K562 (cell line): ENCODE results near the gene CACTIN. TPM values are rescaled to one million over a fixed set of nuclear protein-coding genes. Genes with fewer than 3 reads are reported as not detected.

ENCODE experiments used
- BCOR ChIP-seq: fragments of 450-650 bp; IDR thresholded peaks from 2 replicates; pipeline ENCODE4 v1.6.1; 2016
- CC2D1A ChIP-seq: fragments of 450-650 bp; IDR thresholded peaks from 2 replicates; pipeline ENCODE4 v1.6.1; 2017; ENCODE audit warnings: mild to moderate bottlenecking
- FOSL1 ChIP-seq: fragments of 200-800 bp; sonication (Bioruptor generic); conservative IDR thresholded peaks from 2 replicates; pipeline ENCODE4 v1.6.1; 2016; ENCODE audit warnings: missing genetic modification characterization, missing compliant biosample characterization
- HIVEP1 ChIP-seq: fragments of 250-450 bp; sonication (Bioruptor Pico); IDR thresholded peaks from 2 replicates; pipeline ENCODE4 v1.4.0; 2020; ENCODE audit warnings: mild to moderate bottlenecking
- HLTF ChIP-seq: fragments of 450-650 bp; IDR thresholded peaks from 2 replicates; pipeline ENCODE4 v1.6.1; 2016
- HMGN3 ChIP-seq: IDR thresholded peaks from 2 replicates; pipeline ENCODE4 v1.6.1; 2011; ENCODE audit warnings: borderline replicate concordance, low read depth, mild to moderate bottlenecking, mixed read lengths, low read length; ENCODE audit not compliant: insufficient read length; ENCODE audit errors: extremely low read depth
- ILF3 ChIP-seq: fragments of 450-650 bp; IDR thresholded peaks from 2 replicates; pipeline ENCODE4 v1.6.1; 2018; ENCODE audit warnings: antibody characterized with exemption, mild to moderate bottlenecking, moderate library complexity, borderline replicate concordance
- JUNB ChIP-seq: fragments of 450-650 bp; formaldehyde crosslinking; conservative IDR thresholded peaks from 2 replicates; pipeline ENCODE4 v1.4.0; 2020; ENCODE audit warnings: mild to moderate bottlenecking
- KAT8 ChIP-seq: fragments of 450-650 bp; IDR thresholded peaks from 2 replicates; pipeline ENCODE4 v1.6.1; 2016; ENCODE audit warnings: low read depth, mild to moderate bottlenecking
- L3MBTL2 ChIP-seq: fragments of 450-650 bp; IDR thresholded peaks from 2 replicates; pipeline ENCODE4 v1.6.1; 2016; ENCODE audit warnings: mild to moderate bottlenecking, moderate library complexity
- NBN ChIP-seq: fragments of 450-650 bp; IDR thresholded peaks from 2 replicates; pipeline ENCODE4 v1.6.1; 2016; ENCODE audit warnings: low read depth, mild to moderate bottlenecking
- NEUROD1 ChIP-seq: fragments of 150-350 bp; IDR thresholded peaks from 2 replicates; pipeline ENCODE4 v1.6.1; 2014; ENCODE audit warnings: borderline replicate concordance, low read length, low read depth; ENCODE audit not compliant: partially characterized antibody
- POLR2A ChIP-seq: fragments of 450-650 bp; conservative IDR thresholded peaks from 2 replicates; pipeline ENCODE4 v1.6.1; 2016
- POLR2AphosphoS2 ChIP-seq: IDR thresholded peaks from 2 replicates; pipeline ENCODE4 v1.6.1; 2012; ENCODE audit warnings: low read length, improper control_type of control experiment
- RBM17 ChIP-seq: fragments of 200-400 bp; formaldehyde crosslinking; IDR thresholded peaks from 2 replicates; pipeline ENCODE4 v1.6.1; 2017; ENCODE audit warnings: low read depth, mild to moderate bottlenecking, low read length, borderline replicate concordance
- RBM25 ChIP-seq: fragments of 200-400 bp; formaldehyde crosslinking; IDR thresholded peaks from 2 replicates; pipeline ENCODE4 v1.6.1; 2018; ENCODE audit warnings: low read length, low read depth, moderate library complexity; ENCODE audit not compliant: severe bottlenecking
- RHOXF2B ChIP-seq: fragments of 250-450 bp; sonication (Bioruptor Pico); conservative IDR thresholded peaks from 2 replicates; pipeline ENCODE4 v1.5.1; 2021
- SMARCE1 ChIP-seq: fragments of 450-650 bp; IDR thresholded peaks from 2 replicates; pipeline ENCODE4 v1.7.1; 2016; ENCODE audit warnings: mild to moderate bottlenecking
- SPI1 ChIP-seq: IDR thresholded peaks from 2 replicates; pipeline ENCODE4 v1.6.1; 2011; ENCODE audit warnings: low read depth, low read length, control low read depth, borderline replicate concordance
- TAL1 ChIP-seq: fragments of 450-650 bp; IDR thresholded peaks from 2 replicates; pipeline ENCODE4 v1.6.1; 2016; ENCODE audit warnings: mild to moderate bottlenecking
- ZBTB7A ChIP-seq: IDR thresholded peaks from 2 replicates; pipeline ENCODE4 v1.6.1; 2011; ENCODE audit warnings: low read depth, mild to moderate bottlenecking, low read length, moderate library complexity, borderline replicate concordance; ENCODE audit not compliant: control insufficient read depth
- ZC3H8 ChIP-seq: fragments of 450-650 bp; IDR thresholded peaks from 2 replicates; pipeline ENCODE4 v1.6.1; 2017
- ZNF584 ChIP-seq: fragments of 200-800 bp; sonication (Bioruptor generic); IDR thresholded peaks from 2 replicates; pipeline ENCODE4 v1.6.1; 2016; ENCODE audit warnings: low read depth, mild to moderate bottlenecking, missing genetic modification characterization, missing compliant biosample characterization
- ZSCAN32 ChIP-seq: fragments of 450-650 bp; formaldehyde crosslinking; IDR thresholded peaks from 2 replicates; pipeline ENCODE4 v1.4.0; 2020; ENCODE audit warnings: mild to moderate bottlenecking, moderate library complexity
- polyA plus RNA-seq, 8 experiments: library from polyadenylated mRNA; depleted of rRNA in 4 of 8; stranded (reverse) in 5 of 8; unstranded in 3 of 8; fragments of >200 nt; fragmentation: Nextera tagmentation in 2 of 8; fragmentation: Illumina TruSeq in 1 of 8; extraction: Ambion mirVana in 2 of 8; extraction: Trizol in 1 of 8; gene quantifications; 2 replicates each; pipeline versions ENCODE4 v1.2.1 to v1.2.3, GENCODE V29; 2011 to 2014; ENCODE audit warnings: inconsistent platforms in 1 of 8, missing spikeins in 1 of 8
- total RNA-seq, 7 experiments: library from RNA; depleted of rRNA in 6 of 7; stranded (reverse); fragments of >200 nt in 6 of 7; fragmentation: Illumina TruSeq in 2 of 7; extraction: Trizol in 2 of 7; gene quantifications; 2 replicates each; pipeline versions ENCODE4 v1.2.1 to v1.2.3, GENCODE V29; 2011 to 2021; ENCODE audit warnings: low replicate concordance in 1 of 7
- TF ChIP-seq, protein P1 (sequence below): fragments of 250-450 bp; sonication (Bioruptor Pico); IDR thresholded peaks from 2 replicates; pipeline ENCODE4 v1.4.0; 2020; ENCODE audit warnings: mild to moderate bottlenecking, moderate library complexity, borderline replicate concordance
- TF ChIP-seq, protein P2 (sequence below): IDR thresholded peaks from 2 replicates; pipeline ENCODE4 v1.6.1; 2012; ENCODE audit warnings: low read depth, low read length, improper control_type of control experiment, borderline replicate concordance
- TF ChIP-seq, protein P3 (sequence below): fragments of 450-650 bp; IDR thresholded peaks from 2 replicates; pipeline ENCODE4 v1.6.1; 2016

CACTIN gene
- total and polyA plus RNA-seq, 9 of the 15 experiments (the other 6 are each of a cell fraction or from before 2014, with no cell fraction given) = 0.15 to 49.2 (median 15.0) TPM

DNA sequence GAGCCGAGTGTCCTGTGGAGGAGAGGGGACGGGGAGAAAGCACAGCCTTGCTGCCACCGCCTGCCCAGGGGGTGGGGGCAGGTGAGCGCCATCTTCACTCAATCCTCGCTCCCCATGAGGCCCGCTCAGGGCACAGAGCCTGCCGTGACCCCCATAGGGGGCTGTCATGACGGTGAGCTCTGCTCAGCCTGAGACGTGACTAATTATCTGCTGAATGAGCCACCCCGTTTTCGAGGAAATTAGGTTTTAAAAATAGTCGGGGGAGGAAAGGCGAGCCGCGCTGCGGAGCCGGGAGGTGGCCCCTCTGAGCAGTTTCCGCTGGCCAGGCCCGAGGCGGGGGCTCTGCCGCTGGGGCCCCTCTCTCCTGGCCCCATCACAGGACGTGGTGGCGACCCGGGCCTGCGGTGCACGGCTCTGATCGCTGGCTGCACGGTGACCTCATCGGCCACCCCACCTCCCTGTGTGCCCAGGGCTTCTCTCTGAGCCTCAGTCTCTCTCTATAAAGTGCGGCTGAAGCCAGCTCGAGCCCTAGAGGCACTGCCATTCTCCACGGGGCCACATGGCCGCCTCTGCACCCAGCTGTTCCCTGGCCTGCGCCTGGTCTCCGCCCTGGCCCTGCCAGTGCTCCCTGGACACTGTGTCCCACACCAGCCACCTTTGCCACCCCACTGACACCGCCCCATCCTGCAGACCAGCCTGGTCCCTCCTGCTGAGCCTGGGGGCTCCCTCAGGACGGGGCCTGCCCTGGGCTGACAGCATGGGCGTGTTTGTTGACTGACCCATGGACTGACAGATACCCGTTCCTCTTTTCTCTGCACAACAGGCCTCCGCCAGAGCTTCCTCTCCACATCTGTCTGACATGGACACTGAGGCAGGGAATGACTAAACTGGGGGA, 45.3 kb upstream of the CACTIN start (continued):
- TF ChIP-seq ZC3H8 = no peak
- TF ChIP-seq NEUROD1 = no peak
- no peak for TF ChIP-seq RHOXF2B (CRISPR knock-in tag)
- TF ChIP-seq RBM17 = no peak
- TF ChIP-seq SMARCE1 = no peak
- peak; percentile 89 for TF ChIP-seq SPI1
- TF ChIP-seq L3MBTL2 = no peak
- peak; percentile 41; the same call in 1 of the 2 replicates for TF ChIP-seq BCOR
- TF ChIP-seq, protein P1, sequence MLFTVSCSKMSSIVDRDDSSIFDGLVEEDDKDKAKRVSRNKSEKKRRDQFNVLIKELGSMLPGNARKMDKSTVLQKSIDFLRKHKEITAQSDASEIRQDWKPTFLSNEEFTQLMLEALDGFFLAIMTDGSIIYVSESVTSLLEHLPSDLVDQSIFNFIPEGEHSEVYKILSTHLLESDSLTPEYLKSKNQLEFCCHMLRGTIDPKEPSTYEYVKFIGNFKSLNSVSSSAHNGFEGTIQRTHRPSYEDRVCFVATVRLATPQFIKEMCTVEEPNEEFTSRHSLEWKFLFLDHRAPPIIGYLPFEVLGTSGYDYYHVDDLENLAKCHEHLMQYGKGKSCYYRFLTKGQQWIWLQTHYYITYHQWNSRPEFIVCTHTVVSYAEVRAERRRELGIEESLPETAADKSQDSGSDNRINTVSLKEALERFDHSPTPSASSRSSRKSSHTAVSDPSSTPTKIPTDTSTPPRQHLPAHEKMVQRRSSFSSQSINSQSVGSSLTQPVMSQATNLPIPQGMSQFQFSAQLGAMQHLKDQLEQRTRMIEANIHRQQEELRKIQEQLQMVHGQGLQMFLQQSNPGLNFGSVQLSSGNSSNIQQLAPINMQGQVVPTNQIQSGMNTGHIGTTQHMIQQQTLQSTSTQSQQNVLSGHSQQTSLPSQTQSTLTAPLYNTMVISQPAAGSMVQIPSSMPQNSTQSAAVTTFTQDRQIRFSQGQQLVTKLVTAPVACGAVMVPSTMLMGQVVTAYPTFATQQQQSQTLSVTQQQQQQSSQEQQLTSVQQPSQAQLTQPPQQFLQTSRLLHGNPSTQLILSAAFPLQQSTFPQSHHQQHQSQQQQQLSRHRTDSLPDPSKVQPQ (CRISPR knock-in tag) = no peak
- TF ChIP-seq JUNB (CRISPR knock-in tag) = no peak
- peak; percentile 52 for TF ChIP-seq HMGN3
- no peak for TF ChIP-seq POLR2A
- no peak for TF ChIP-seq POLR2AphosphoS2
- no peak for TF ChIP-seq ZNF584 (CRISPR knock-in tag)
- no peak for TF ChIP-seq KAT8
- TF ChIP-seq CC2D1A = no peak
- TF ChIP-seq HIVEP1 = no peak
- no peak for TF ChIP-seq HLTF
- no peak for TF ChIP-seq ZSCAN32 (CRISPR knock-in tag)
- TF ChIP-seq, protein P2, sequence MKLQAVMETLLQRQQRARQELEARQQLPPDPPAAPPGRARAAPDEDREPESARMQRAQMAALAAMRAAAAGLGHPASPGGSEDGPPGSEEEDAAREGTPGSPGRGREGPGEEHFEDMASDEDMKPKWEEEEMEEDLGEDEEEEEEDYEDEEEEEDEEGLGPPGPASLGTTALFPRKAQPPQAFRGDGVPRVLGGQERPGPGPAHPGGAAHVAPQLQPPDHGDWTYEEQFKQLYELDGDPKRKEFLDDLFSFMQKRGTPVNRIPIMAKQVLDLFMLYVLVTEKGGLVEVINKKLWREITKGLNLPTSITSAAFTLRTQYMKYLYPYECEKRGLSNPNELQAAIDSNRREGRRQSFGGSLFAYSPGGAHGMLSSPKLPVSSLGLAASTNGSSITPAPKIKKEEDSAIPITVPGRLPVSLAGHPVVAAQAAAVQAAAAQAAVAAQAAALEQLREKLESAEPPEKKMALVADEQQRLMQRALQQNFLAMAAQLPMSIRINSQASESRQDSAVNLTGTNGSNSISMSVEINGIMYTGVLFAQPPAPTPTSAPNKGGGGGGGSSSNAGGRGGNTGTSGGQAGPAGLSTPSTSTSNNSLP = no peak
- TF ChIP-seq, protein P3, sequence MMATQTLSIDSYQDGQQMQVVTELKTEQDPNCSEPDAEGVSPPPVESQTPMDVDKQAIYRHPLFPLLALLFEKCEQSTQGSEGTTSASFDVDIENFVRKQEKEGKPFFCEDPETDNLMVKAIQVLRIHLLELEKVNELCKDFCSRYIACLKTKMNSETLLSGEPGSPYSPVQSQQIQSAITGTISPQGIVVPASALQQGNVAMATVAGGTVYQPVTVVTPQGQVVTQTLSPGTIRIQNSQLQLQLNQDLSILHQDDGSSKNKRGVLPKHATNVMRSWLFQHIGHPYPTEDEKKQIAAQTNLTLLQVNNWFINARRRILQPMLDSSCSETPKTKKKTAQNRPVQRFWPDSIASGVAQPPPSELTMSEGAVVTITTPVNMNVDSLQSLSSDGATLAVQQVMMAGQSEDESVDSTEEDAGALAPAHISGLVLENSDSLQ = no peak
- TF ChIP-seq ZBTB7A = peak; percentile 93
- no peak for TF ChIP-seq RBM25
- no peak for TF ChIP-seq NBN
- TF ChIP-seq TAL1 = no peak
- TF ChIP-seq FOSL1 (tag) = no peak
- TF ChIP-seq ILF3 = no peak
